T follicular helper cell (primary cell): ENCODE results near the gene DUSP12.
"Not testable (repeated sequence)": the region's sequence is repeated elsewhere in the genome, so short reads cannot be mapped to it uniquely, and the experiment has no call there.

Experiments used
- DNase-seq: peaks from one replicate; pipeline ENCODE4 v3.0.0-alpha.2; 2020; ENCODE audit warnings: low read depth

DUSP12 gene

DNA sequence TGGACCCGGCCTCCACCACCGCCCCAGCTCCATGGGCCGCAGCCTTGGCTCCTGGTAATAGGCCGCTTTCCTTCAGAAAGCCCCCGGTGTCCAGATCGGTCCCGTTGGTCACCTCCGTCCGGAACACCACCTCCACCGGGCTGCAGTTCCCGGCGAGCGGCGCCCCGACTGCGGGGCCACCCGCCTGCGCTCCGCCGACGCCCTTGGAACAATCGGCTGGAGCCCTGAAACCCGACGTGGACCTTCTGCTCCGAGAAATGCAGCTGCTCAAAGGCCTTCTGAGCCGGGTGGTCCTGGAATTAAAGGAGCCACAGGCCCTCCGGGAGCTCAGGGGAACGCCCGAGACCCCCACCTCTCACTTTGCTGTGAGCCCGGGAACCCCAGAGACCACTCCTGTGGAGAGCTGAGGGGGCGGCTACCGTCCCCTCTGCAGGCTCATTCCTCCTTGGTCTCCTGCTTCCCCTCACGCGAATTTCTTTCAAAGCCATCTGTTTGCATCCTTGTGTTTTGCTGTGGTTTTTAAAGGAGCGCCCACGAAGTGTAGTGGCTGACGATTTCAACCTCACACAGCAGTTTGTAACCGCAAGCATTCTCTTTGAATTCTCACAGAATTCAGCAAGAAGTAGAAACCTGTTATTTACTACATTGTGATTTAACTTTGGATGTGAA lies 22.2 kb upstream of the DUSP12 start:
- peak; percentile 21 for DNase-seq

DNA sequence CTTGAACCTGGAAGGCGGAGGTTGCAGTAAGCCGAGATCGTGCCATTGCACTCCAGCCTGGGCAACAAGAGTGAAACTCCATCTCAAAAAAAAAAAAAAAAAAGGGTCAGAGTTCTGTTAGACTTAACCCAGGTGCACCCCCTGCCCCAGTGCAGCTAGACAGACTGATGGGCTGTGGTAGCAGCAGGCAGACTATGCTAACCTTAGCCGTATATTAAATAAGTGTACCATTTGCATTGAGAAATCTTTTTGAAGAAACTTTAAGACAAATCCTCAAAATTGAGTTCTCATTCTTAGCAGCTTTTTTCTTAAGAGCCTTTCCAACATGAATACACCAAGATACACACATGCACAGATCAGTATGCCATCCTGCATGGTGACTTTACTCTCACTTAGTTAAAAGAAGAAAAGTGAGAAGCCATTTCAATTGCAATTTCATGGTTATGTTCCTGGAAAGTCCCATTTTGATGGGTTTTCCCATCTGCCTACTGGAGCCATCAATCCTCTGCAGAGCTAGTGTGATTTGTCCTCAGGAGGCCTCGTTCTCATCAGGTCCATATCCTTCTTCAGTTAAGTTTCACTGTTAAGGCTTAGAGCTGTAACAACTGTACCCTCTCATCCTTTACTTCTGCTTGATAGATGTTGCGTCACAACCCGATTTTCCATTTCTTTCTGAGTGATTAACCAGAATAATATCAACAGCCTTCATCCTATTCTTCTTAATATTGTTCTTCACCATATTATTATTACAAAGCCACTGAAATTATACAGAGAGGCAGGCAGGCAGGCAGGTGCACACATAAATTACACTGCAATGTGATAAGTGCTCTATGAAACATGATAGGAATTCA lies 21.0 kb upstream of the DUSP12 start:
- no peak for DNase-seq

DNA sequence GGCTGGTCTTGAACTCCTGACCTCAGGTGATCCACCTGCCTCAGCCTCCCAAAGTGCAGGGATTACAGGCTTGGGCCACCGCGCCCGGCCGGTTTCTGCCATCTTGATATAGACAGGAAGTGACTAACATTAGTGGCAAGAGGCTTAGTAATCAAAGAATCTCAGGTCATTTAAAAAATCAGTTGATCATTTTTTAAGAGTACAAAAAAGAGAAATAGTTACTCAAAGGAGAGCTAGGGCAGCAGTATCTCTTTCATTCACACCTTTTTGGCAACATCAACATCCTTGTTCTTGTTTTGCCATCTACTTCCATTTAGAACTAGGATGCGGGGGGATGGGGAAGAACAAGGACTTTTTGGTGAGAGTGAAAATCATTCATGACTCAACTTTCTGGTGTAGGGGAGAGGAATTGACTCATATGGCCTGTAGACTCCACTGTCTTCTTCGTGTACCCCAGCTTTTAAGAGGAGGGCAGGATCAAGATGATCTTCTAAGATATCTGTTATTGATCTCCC lies 19.5 kb upstream of the DUSP12 start:
- DNase-seq: no peak

DNA sequence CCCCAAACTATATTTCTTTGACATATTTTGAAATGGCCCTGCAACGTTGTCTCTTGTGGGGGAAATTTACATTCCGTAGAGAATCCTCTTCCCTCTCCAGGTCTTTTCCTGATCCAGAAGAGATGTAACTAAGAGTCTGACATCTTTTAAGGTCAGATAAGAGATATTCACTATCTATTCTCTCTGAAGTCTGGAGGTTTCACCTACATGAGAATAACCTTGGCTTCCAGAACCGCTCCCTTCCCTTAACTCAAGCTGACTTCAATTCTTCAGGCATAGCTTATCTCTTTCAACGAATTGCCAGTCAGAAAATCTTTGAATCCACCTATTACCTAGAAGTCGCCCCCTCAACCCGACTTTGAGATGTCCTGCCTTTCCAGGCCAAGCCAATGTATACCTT lies 18.3 kb upstream of the DUSP12 start:
- no peak for DNase-seq

DNA sequence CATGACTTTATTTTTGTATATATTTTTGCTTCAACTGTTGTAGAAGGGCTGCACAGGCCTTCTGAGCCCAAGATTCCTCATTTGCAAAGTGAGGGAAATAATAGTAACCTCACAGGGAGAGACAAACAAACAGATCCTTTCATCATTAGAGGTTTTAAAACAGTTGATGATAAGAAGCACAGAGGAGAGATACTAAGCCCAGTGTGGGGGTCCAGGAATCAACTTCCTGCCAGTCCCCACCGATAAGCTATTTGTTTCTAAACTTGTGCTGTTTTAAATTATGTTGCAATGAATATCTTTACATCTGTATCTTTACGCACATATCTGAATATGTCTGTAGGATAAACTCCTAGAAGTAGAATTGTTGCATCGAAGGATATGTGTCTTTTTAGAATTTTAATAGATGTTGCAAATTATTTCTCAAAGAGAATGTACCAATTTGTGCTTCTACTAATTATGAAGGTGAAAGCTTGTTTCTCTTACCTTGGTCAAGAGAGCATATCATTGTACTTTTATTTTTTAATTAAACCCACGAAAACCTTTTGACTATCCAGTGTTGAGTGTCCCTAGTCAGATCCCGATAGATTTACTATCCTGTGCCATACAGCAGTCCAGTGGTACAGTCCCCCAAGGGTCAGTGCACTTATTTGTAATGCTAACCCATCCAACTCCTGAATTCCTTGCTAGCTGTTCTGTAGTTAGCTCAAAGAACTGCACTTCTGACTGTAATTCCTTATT lies 17.4 kb upstream of the DUSP12 start:
- no peak for DNase-seq

DNA sequence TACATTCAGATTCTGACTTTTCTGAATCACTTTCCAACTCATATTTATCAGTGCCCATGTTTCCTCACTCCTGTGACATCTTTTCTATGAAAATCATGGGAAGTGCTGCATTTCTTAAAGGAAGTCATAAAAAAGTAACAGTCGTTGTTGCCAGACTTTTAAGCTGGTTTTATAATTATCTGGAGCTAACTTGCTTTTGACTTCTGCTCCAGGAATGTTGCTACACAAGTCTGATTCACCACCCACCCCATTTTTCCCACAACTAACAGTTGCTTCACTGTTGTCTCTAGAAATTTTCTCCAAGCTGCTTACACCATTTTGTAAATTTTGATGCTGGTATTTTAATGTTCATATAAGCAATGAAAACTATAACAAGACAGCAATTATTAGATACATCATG lies 16.1 kb upstream of the DUSP12 start:
- DNase-seq: no peak

DNA sequence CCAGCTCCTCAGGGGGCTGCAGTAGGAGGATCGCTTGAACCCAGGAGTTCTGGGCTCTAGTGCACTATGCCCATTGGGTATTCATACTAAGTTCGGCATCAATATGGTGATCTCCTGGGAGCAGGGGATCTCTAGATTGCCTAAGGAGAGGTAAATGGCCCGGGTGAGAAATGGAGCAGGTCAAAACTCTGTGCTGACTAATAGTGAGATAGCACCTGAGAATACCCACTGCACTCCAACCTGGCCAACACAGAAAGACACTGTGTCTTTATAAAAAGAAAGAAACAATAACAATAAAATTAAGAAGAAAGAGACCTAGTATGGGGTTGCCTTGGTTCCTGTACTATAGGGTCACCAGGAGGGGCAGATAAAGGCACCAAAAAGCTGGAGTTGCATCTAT lies 13.7 kb upstream of the DUSP12 start:
- DNase-seq: no peak

DNA sequence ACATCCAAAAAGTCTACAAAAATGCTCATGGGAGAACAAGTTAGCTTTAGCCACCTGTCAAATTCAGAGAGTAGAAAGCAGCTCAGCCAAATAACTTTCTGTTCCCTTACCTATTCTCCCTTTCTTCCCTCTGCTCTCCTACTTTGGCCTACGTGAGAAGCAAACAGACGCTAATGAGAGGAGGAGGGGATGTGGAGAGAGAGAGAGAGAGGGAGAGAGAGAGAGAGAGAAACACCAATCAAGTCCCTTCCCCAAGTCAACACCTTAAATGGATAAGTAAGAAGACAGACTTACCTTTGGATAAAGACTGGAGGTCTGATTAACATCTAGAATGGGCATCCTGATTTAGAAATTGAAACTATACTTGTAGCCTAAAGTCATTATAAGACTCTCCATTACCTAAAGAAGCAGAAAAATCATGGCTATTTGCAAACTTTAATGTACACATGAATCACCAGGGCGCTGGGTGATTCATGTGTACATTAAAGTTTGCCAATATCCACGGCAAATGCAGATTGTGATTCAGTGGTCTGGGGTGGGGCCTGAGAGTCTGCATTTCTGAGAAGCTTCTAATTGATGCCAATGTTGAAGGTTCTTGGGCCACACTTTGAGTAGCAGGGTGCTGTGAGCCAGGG lies 13.1 kb upstream of the DUSP12 start:
- DNase-seq: no peak

DNA sequence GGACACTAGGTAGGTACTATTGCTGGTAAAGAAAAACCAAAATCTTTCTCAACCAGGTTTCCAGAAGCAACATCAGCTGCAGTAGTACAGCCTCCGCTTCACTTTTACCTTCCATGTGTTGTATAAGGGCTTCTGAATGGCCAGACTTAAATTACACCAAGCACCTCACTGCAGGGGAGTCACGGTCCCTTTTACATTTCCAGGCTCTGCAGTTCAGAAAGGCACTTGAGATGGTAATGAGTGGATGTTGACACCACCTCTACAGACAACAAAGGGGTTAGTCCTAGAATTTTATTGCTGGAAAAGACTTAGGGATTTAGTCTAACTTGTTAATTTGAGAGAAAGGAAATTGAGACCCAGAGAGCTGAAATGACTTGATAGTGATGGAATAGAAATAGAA lies 12.0 kb upstream of the DUSP12 start:
- DNase-seq: no peak

DNA sequence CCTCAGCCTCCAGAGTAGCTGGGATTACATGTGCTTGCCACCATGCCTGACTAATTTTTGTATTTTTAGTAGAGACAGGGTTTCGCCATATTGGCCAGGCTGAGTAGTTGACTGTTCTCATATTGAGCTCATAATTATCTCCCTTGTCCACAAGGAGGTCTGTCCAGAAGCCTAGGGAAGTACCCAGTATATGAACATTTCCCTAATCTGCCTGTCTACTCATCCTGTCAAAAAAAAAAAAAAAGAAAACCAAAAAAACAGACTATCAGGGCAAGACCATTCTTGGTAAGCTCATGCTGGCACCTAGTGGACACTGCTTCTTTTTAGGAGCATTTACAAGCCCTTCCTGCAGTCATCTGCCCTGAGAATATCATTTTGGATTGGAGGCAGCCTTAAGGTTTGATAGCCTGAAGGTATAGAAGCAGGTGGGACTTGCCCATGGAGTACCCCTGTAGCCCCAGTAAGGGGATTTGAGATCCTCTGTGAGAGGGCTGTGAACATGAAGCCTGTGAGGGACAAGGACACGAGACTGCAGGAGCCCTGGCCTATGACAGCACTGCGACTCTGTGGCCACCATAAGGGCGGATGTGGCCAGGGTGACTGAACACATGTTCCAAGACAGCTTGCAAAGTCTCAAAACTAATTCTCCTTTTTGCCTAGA lies 10.8 kb upstream of the DUSP12 start:
- DNase-seq: peak; percentile 3

DNA sequence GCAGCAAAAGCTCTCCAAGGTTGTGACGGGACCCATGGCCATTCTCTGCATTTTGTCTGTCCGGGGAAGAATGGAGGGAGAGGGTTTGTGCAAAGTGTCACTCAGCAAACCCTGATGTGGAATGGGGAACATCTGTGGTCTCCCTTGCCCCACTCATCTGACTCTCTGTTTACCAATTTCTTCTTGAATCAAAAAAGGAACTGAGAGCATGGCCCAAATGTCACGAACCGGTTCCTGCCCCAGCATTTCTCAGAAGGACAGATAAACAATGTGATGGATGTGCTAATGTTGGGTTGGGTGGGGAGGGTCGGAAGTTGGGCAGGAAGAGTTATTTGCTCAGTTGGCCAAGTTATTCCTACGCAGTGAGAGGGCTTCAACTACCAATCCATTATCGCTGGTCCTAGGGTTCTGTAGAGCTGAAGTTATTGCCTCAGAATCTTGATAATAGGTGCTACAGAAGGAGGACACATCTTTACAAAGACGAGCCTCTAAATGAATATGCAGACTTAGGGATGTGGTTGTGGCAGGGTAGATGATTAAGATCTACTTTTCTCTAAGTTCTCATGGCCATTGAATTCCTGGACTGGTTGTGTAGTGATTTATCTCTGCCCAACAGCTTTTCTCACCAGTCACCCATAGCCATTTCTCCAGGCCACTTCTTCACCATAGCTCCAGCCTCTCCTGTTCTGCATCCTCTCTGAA lies 9.6 kb upstream of the DUSP12 start:
- DNase-seq: no peak

DNA sequence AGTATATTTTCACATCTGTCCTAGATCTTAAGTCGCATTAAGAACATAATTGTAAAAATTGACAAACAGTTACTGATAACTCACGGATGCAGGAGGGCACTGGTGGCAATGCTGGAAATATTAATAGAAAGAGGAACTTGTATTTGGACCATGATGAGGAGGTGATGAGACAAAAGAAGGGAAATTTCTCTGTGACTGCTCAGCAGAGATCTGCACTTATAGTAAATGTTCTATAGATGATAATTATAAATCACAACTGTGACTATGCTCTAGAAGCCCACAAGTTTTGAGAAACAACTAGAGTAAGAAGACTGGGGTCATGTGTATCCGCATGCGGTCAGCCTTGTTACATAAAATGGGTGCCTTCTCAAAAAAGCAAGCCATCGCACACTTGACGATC lies 8.7 kb upstream of the DUSP12 start:
- no peak for DNase-seq

DNA sequence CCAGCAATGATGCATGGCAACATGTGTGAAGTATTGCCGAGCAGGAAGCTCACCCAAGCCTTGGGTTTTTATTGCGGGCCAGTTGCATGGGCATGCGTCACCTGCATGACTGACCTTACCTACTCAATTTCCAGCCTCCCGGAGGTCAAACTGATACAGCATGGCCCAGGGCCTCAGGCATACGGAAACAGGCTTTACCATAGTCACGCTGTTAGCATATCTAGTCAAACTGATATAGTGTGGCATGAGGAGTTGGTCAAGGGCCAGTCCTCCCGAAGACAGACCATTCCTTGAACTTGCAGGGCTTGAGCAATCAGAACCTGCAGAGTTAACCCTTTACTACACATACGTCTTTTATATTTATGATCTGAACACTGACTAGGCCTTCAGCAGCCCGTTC lies 6.4 kb upstream of the DUSP12 start:
- DNase-seq: no peak

DNA sequence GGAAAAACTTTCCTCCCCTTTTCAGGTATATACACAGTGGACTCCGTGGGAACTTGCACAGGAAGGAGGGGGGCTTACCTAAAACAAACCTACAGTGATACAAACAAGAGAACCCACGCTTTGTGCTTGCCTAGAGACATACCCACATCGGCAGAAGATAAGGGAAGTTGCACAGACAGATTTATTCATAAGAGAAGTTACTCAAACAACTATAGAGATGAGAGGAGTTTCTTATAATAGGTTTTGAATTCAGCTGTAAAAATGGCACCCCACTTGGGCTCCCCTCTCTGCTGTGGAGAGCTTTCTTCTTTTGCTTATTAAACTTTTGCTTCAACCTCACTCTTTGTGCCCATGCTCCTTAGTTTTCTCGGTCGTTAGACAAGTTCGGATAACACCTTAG lies 1.8 kb upstream of the DUSP12 start:
- DNase-seq: no peak

DNA sequence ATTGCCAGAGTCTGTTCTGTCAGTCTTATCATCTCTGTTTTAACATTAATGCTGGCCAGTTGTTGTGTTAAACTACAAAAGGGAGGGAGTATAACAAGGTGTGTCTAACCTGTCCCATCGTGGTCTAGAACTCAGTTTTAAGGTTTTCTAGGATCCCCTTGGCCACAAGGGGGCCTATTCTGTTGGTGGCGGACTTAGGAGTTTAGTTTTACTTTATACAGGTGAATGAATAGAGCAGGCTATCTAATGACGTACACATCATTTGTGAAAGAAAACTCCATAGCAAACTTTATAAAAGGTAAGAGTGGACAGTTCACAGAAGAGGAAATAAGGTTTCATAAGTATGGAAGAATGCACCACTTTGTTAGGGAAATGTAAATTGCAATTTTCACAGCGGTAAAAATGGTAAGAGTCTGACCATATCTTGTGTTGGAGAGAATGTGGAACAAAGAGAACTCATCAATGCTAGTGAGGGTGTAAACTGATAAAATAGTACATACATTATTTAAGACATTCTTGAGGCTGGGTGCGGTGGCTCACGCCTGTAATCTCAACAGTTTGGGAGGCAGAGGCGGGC lies 14.0 kb downstream of the DUSP12 start:
- peak; percentile 28 for DNase-seq

DNA sequence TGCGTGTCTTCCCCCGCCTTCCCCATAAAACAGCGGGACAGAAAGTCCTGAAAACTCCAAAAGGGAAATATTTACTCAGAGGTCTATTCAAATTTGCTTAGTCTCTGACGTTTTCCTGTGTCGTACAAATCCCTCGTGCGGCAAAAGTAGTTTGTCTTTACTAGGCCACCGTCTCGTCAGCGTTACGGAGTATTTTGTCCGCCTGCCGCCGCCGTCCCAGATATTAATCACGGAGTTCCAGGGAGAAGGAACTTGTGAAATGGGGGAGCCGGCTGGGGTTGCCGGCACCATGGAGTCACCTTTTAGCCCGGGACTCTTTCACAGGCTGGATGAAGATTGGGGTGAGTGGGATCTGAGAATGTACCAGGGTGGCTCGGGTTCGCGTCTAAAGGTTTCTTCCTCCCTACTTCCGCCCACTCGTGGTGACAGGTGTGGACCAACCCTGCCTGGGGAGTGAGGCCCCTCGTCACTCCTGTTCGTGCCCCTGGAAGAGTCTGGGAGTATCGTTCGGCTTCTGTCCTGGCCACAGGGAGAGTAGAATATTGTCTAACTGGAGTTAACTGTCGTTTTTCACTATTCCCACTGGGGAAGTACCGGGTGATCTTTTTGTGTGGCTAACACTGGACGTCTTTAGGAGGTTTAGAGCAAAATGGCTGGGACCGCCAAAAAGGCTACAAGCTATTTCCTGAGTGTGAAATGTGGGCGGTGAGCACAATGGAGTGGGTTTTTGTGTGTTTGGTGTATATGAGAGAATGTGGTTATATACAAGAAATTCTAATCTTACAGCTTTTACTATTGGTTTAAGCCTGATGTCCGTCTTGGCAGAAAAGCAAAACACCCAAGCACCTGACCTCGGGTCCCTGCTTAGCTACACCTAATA lies 16.8 kb downstream of the DUSP12 start, which contains the start of gene ATF6:
Gene ATF6 (plus strand): TSS at position 219 of the 880 bp plus-strand sequence. CDS start 41 bp downstream, at position 260.
- DNase-seq: peak; percentile 66

DNA sequence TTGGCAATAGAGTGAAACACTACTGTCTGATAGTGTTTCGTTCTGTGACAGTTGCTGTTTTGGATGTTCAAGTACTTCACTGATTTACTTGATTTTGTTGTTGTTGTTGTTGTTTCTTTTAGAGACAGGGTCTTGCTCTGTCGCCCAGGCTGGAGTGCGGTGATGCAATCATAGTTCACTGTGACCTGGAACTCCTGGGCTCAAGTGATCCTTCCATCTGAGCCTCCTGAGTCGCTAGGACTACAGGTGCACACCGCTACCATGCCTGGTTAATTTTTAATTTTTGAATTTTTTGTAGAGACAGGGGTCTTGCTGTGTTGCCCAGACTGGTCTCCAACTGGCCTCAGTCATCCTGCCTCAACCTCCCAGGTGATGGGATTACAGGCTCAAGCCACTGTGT lies 18.9 kb downstream of the DUSP12 start:
- no peak for DNase-seq

DNA sequence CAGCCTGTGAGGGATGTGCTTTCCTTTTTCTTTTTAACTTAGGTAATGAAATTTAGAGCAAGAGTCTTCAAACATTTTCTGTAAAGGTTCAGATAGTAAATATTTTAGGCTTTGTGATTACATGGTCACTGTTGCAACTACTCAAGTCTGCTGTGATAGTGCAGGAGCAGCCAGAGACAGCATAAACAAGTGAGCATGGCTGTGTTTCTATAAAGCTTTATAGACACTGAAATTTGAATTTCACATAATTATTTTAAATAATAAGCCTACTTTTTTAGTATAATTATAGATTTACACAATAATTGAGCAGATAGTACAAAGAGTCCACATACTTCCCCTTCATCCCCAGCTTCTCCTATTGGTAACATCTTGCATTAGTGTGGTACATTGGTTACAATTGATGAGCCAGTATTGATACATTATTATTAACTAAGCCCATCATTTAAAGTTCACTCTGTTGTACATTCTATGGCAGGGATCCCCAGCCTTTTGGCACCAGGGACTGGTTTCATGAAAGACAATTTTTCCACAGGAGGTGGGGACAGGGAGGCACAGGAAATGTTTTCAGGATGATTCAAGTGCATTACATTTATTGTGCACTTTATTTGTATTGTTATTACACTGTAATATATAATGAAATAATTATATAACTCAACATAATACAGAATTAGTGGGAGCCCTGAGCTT lies 19.5 kb downstream of the DUSP12 start:
- DNase-seq: no peak

DNA sequence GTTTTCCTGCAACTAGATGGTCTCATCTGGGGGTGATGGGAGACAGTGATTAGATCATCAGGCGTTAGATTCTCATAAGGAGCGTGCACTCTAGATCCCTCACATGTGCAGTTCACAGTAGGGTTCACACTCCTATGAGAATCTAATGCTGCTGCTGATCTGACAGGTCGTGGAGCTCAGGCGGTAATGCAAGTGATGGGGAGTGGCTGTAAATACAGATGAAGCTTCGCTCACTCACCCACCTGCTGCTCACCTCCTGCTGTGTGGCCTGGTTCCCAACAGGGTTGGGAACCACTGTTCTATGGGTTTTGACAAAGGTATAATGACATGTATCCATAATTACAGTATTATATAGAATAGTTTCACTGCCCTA lies 20.1 kb downstream of the DUSP12 start:
- not testable (repeated sequence) for DNase-seq
